H1 (cell line): Measurements from ENCODE around the gene LILRA1. TPM values are rescaled to one million over a fixed set of nuclear protein-coding genes. Genes with fewer than 3 reads are reported as not detected.

ENCODE experiments used
- CTCF ChIA-PET: fragments of 300-600 bp; sonication (Branson Sonifier 250); formaldehyde crosslinking; loops from one replicate; lab custom pipeline; 2021; ENCODE audit not compliant: partially characterized antibody; lab: Charles Lee
- POLR2A ChIA-PET: fragments of 300-600 bp; sonication (Branson Sonifier 250); formaldehyde crosslinking; loops from one replicate; lab custom pipeline; 2021; ENCODE audit warnings: inconsistent platforms; ENCODE audit not compliant: partially characterized antibody; lab: Charles Lee
- DNase-seq, 2 experiments: peaks; one replicate each; pipeline versions ENCODE4 v3.0.0 to v3.0.0-alpha.2; 2010 to 2022; ENCODE audit warnings: low spot score in 2 of 2, low read depth in 1 of 2, mixed read lengths in 1 of 2
- FAIRE-seq: peaks from 2 replicates; lab custom pipeline; 2011; peaks lifted over from hg19 to GRCh38; lab: Jason Lieb, UNC
- H2AFZ ChIP-seq: 2 replicates; pipeline ENCODE4 v1.8.1; 2012; ENCODE audit warnings: low read length, inconsistent platforms
- H2AK5ac ChIP-seq: 2 replicates; pipeline ENCODE4 v1.6.1; 2013; ENCODE audit warnings: low read depth, low read length
- H2BK120ac ChIP-seq: replicated peaks from 2 replicates; pipeline ENCODE3; 2013; ENCODE audit warnings: low read depth, low read length, inconsistent platforms
- H2BK12ac ChIP-seq: 2 replicates; pipeline ENCODE4 v1.6.1; 2013; ENCODE audit warnings: low read depth, low read length
- H2BK15ac ChIP-seq: 2 replicates; pipeline ENCODE4 v1.6.1; 2013; ENCODE audit warnings: low read length
- H2BK20ac ChIP-seq: 2 replicates; pipeline ENCODE4 v1.6.1; 2013; ENCODE audit warnings: low read length
- H2BK5ac ChIP-seq: 2 replicates; pipeline ENCODE4 v1.6.1; 2013; ENCODE audit warnings: low read depth, low read length
- H3K14ac ChIP-seq: 2 replicates; pipeline ENCODE4 v1.6.1; 2013; ENCODE audit warnings: inconsistent platforms; ENCODE audit not compliant: insufficient read length
- H3K18ac ChIP-seq: 2 replicates; pipeline ENCODE4 v1.6.1; 2013; ENCODE audit warnings: low read length; ENCODE audit errors: extremely low read depth
- H3K23ac ChIP-seq: 2 replicates; pipeline ENCODE4 v1.6.1; 2013; ENCODE audit warnings: inconsistent platforms; ENCODE audit not compliant: insufficient read length
- H3K23me2 ChIP-seq: 2 replicates; pipeline ENCODE4 v1.6.1; 2013; ENCODE audit warnings: low read depth, low read length
- H3K27ac ChIP-seq: 2 replicates; pipeline ENCODE4 v1.6.1; 2011; ENCODE audit warnings: low read depth, low read length, inconsistent platforms
- H3K27me3 ChIP-seq, 4 experiments: replicated peaks in 1 of 4; 1 replicate in 1 of 4; 2 replicates in 3 of 4; pipeline versions ENCODE4 v1.6.1 to v1.8.1; 2011 to 2013; ENCODE audit warnings: low read length in 3 of 4, mild to moderate bottlenecking in 3 of 4, inconsistent platforms in 2 of 4, mixed read lengths in 2 of 4, moderate library complexity in 1 of 4; ENCODE audit not compliant: control insufficient read depth in 3 of 4, insufficient read depth in 3 of 4; ENCODE audit errors: extremely low read depth in 1 of 4
- H3K36me3 ChIP-seq, 4 experiments: 2 replicates each; pipeline versions ENCODE4 v1.6.1 to v1.8.1; 2011 to 2013; ENCODE audit warnings: mild to moderate bottlenecking in 4 of 4, low read length in 3 of 4, moderate library complexity in 2 of 4, control low read depth in 1 of 4, inconsistent platforms in 1 of 4; ENCODE audit not compliant: insufficient read depth in 4 of 4, control insufficient read depth in 2 of 4
- H3K4ac ChIP-seq: replicated peaks from 2 replicates; pipeline ENCODE3; 2013; ENCODE audit warnings: low read length, low read depth, mixed read lengths, inconsistent platforms; ENCODE audit not compliant: insufficient read length
- H3K4me1 ChIP-seq, 4 experiments: replicated peaks in 1 of 4; 1 replicate in 1 of 4; 2 replicates in 3 of 4; pipeline versions ENCODE4 v1.6.1 to v1.8.1; 2011 to 2013; ENCODE audit warnings: low read length in 3 of 4, inconsistent platforms in 2 of 4, mixed read lengths in 1 of 4; ENCODE audit not compliant: insufficient read depth in 4 of 4, control insufficient read depth in 3 of 4
- H3K4me2 ChIP-seq, 2 experiments: 2 replicates each; pipeline versions ENCODE4 v1.6.1 to v1.8.1; 2011 to 2013; ENCODE audit warnings: low read depth in 2 of 2, low read length in 2 of 2, control low read depth in 1 of 2, inconsistent platforms in 1 of 2, mild to moderate bottlenecking in 1 of 2; ENCODE audit not compliant: insufficient read depth in 1 of 2
- H3K4me3 ChIP-seq, 4 experiments: fragments of 200-600, 300-600 bp in 1 of 4; sonication (generic), shearing (Covaris generic), sonication (Bioruptor Twin) in 1 of 4; 2 replicates each; pipeline versions ENCODE4 v1.5.1 to v1.8.1; 2011 to 2016; ENCODE audit warnings: low read length in 4 of 4, low read depth in 3 of 4, control low read depth in 2 of 4, inconsistent platforms in 2 of 4, mild to moderate bottlenecking in 2 of 4, mixed read lengths in 1 of 4, moderate library complexity in 1 of 4; ENCODE audit not compliant: insufficient read depth in 2 of 4; ENCODE audit errors: extremely low read depth in 1 of 4
- H3K56ac ChIP-seq: replicated peaks from 2 replicates; pipeline ENCODE3; 2013; ENCODE audit warnings: low read depth, mild to moderate bottlenecking, mixed read lengths, low read length, inconsistent platforms; ENCODE audit not compliant: insufficient read length
- H3K79me1 ChIP-seq: 2 replicates; pipeline ENCODE4 v1.6.1; 2013; ENCODE audit warnings: low read depth, low read length, control low read depth
- H3K79me2 ChIP-seq, 2 experiments: 2 replicates each; pipeline versions ENCODE4 v1.6.1 to v1.8.1; 2012 to 2013; ENCODE audit warnings: low read length in 2 of 2, mild to moderate bottlenecking in 2 of 2, inconsistent platforms in 1 of 2; ENCODE audit not compliant: insufficient read depth in 2 of 2, control insufficient read depth in 1 of 2
- H3K9ac ChIP-seq, 4 experiments: replicated peaks in 1 of 4; 1 replicate in 1 of 4; 2 replicates in 3 of 4; pipeline versions ENCODE4 v1.6.1 to v1.8.1; 2011 to 2013; ENCODE audit warnings: low read depth in 3 of 4, low read length in 3 of 4, control low read depth in 2 of 4, mild to moderate bottlenecking in 2 of 4, moderate library complexity in 2 of 4, inconsistent platforms in 1 of 4; ENCODE audit errors: extremely low read depth in 1 of 4
- H3K9me3 ChIP-seq, 2 experiments: 2 replicates each; pipeline versions ENCODE4 v1.6.1 to v1.8.1; 2012 to 2013; ENCODE audit warnings: mild to moderate bottlenecking in 2 of 2, moderate library complexity in 2 of 2, control low read depth in 1 of 2, inconsistent platforms in 1 of 2, low read depth in 1 of 2, low read length in 1 of 2, mixed read lengths in 1 of 2; ENCODE audit not compliant: insufficient read depth in 2 of 2
- H4K20me1 ChIP-seq, 2 experiments: replicated peaks in 1 of 2; 2 replicates each; pipeline versions ENCODE3 to v1.8.1; 2011 to 2013; ENCODE audit warnings: inconsistent platforms in 2 of 2, low read length in 2 of 2, mild to moderate bottlenecking in 1 of 2; ENCODE audit not compliant: insufficient read depth in 2 of 2, control insufficient read depth in 1 of 2
- H4K5ac ChIP-seq: 2 replicates; pipeline ENCODE4 v1.6.1; 2013; ENCODE audit warnings: low read length, low read depth, mixed read lengths, inconsistent platforms; ENCODE audit not compliant: insufficient read length
- H4K8ac ChIP-seq: 2 replicates; pipeline ENCODE4 v1.8.0; 2013; ENCODE audit warnings: mild to moderate bottlenecking, moderate library complexity, low read length, inconsistent platforms; ENCODE audit not compliant: insufficient read depth; ENCODE audit errors: extremely low read depth
- H4K91ac ChIP-seq: replicated peaks from 2 replicates; pipeline ENCODE3; 2013; ENCODE audit warnings: low read length, mixed read lengths, inconsistent platforms; ENCODE audit not compliant: insufficient read length
- CREB1 ChIP-seq: IDR thresholded peaks from 2 replicates; pipeline ENCODE4 v1.6.1; 2012; ENCODE audit warnings: inconsistent platforms
- GABPA ChIP-seq: IDR thresholded peaks from 2 replicates; pipeline ENCODE4 v1.6.1; 2011; ENCODE audit warnings: mild to moderate bottlenecking, low read length, moderate library complexity, borderline replicate concordance; ENCODE audit not compliant: insufficient read depth
- KDM5A ChIP-seq: fragments of 200-600 bp; IDR thresholded peaks from 2 replicates; pipeline ENCODE4 v1.7.1; 2012; ENCODE audit warnings: mild to moderate bottlenecking, low read length, inconsistent platforms, mixed read lengths
- MAFK ChIP-seq: IDR thresholded peaks from 2 replicates; pipeline ENCODE4 v1.6.1; 2012; ENCODE audit warnings: low read depth, mild to moderate bottlenecking, improper control_type of control experiment, low read length
- PHF8 ChIP-seq: fragments of 200-600 bp; sonication (generic); conservative IDR thresholded peaks from 2 replicates; pipeline ENCODE4 v1.7.1; 2012; ENCODE audit warnings: low read depth, mild to moderate bottlenecking, inconsistent platforms, low read length, moderate library complexity
- RBBP5 ChIP-seq: IDR thresholded peaks from 2 replicates; pipeline ENCODE4 v1.7.1; 2012; ENCODE audit warnings: low read depth, mild to moderate bottlenecking, inconsistent platforms, low read length, moderate library complexity, borderline replicate concordance
- TAF1 ChIP-seq: IDR thresholded peaks from 2 replicates; pipeline ENCODE4 v1.6.1; 2011; ENCODE audit warnings: mild to moderate bottlenecking, low read depth, low read length
- TBP ChIP-seq: IDR thresholded peaks from 2 replicates; pipeline ENCODE4 v1.6.1; 2011; ENCODE audit warnings: low read depth, low read length, improper control_type of control experiment
- TEAD4 ChIP-seq: IDR thresholded peaks from 2 replicates; pipeline ENCODE4 v1.6.1; 2012; ENCODE audit warnings: low read depth, low read length, inconsistent platforms, mixed read lengths
- YY1 ChIP-seq: IDR thresholded peaks from 2 replicates; pipeline ENCODE4 v1.6.1; 2011; ENCODE audit warnings: low read depth, mild to moderate bottlenecking, low read length
- ZNF274 ChIP-seq: IDR thresholded peaks from 2 replicates; pipeline ENCODE4 v1.7.0; 2012; ENCODE audit warnings: low read length, borderline replicate concordance; ENCODE audit errors: extremely low read depth
- WGBS, 2 experiments: shearing (Covaris generic) in 1 of 2; methylation state at CpG; one replicate each; pipeline versions ENCODE4 v1.1.6 to v1.1.7; 2013 to 2015; ENCODE audit warnings: low lambda C conversion rate in 2 of 2, mixed read lengths in 2 of 2, inconsistent platforms in 1 of 2, low coverage in 1 of 2, missing lambda C conversion rate in 1 of 2; ENCODE audit not compliant: insufficient replicate concordance in 2 of 2, insufficient coverage in 1 of 2, insufficient read length in 1 of 2; ENCODE audit errors: extremely low coverage in 1 of 2, missing lambda C conversion rate in 1 of 2; 5-methylcytosine and 5-hydroxymethylcytosine counted together
- polyA plus RNA-seq, 7 experiments: library from polyadenylated mRNA; depleted of rRNA in 3 of 7; stranded (reverse) in 5 of 7; unstranded in 2 of 7; fragments of >200 nt in 5 of 7; fragments of 200-250 nt in 2 of 7; gene quantifications; 1 replicate in 5 of 7; 2 replicates in 1 of 7; 4 replicates in 1 of 7; pipeline versions ENCODE4 v1.2.1 to v1.2.3, GENCODE V29; 2011 to 2013; ENCODE audit warnings: missing spikeins in 2 of 7, mixed read lengths in 2 of 7
- total RNA-seq: library from RNA; stranded (reverse); fragmentation: NEBNext Ultra II Directional; extraction: Animal tissue kit (Norgen Biotek cat#: 25700); gene quantifications from 2 replicates; pipeline ENCODE4 v1.2.1, GENCODE V29; 2021

LILRA1 gene
- total and polyA plus RNA-seq, 2 of the 8 experiments (the other 6 are each of a cell fraction or from before 2014, with no cell fraction given) = not detected

DNA sequence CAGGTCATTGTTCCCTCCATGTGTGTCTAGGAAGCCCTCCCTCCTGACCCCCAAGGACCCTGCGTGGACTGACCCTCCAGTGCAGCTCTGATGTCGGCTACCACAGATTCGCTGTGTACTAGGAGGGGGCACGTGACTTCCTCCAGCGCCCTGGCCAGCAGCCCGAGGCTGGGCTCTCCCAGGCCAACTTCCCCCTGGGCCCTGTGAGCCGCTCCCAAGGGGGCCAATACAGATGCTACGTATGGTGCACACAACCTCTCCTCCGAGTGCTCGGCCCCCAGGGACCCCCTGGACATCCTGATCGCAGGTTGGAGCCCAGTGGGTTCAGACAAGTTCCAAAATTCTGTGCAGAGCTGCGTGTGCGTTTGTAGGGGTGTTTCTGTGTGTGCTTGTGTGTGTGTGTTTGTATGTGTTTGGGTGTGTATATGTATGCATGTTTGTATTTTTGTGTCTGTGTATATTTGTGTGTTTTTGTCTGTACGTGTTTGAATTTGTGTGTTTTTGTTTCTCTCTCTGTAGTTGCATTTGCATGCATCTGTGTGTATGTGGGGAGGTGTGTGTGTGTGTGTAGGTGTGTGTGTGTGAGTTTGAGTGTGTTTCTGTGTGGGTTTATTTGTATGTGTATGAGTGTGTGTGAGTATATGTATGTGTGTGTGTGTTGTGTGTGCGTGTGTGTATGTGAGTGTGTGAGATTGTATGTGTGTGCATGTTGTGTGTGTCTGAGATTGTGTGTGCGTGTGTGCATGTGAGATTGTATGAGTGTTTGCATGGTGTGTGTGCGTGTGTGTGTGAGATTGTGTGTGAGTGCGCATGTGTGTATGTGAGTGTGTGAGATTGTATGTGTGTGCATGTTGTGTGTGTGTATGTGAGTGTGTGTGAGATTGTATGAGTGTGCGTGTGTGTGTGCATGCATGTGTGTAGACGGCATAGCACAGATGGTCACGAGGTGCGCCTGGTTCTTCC, 41.2 kb upstream of the LILRA1 start:
- TF ChIP-seq TBP (no peak), RBBP5 (no peak), PHF8 (no peak), CREB1 (no peak), KDM5A (no peak), GABPA (no peak), ZNF274 (no peak), TEAD4 (no peak), TAF1 (no peak), MAFK (no peak), YY1 (no peak)
- Histone ChIP-seq H2BK15ac (no peak overlapping the region), H2BK5ac (no peak overlapping the region), H3K18ac (no peak overlapping the region), H3K56ac (peak overlapping the region; percentile 97), H3K9me3 (peaks cover 51 to 86% of the 10 kb centered on the region in 2 experiments), H3K4ac (no peak overlapping the region), H3K79me2 (no peaks in the 10 kb centered on the region; a peak in 1 of 4 replicates), H2BK120ac (no peak overlapping the region), H3K23me2 (peaks cover 5% of the 10 kb centered on the region; the same call in 1 of the 2 replicates), H3K4me3 (no peak overlapping the region), H3K23ac (no peak overlapping the region), H2AFZ (no peak overlapping the region), H3K36me3 (peaks cover 0 to 3% (median 0%) of the 10 kb centered on the region in 4 experiments; a peak in 1 of 8 replicates), H2BK20ac (no peak overlapping the region), H3K4me1 (no peaks in the 10 kb centered on the region; a peak in 2 of 7 replicates), H4K91ac (no peak overlapping the region), H3K27me3 (no peaks in the 10 kb centered on the region), H3K9ac (no peak overlapping the region; a peak in 1 of 7 replicates), H3K27ac (no peak overlapping the region), H3K14ac (no peak overlapping the region), H3K4me2 (no peak overlapping the region), H4K8ac (no peak overlapping the region), H2BK12ac (no peak overlapping the region), H4K5ac (no peak overlapping the region), H2AK5ac (no peak overlapping the region), H4K20me1 (peaks cover 0 to 2% of the 10 kb centered on the region in 2 experiments), H3K79me1 (no peaks in the 10 kb centered on the region)
- WGBS, 2 experiments = 77 to 100% methylated on average over 2 to 22 of the region's 22 CpGs
- FAIRE-seq (no peak), DNase-seq (no peak)
- POLR2A ChIA-PET = no interaction called here
- CTCF ChIA-PET = no interaction called here
